Right ventricle myocardium inferior (tissue), 1 donor: ENCODE results near the gene COG2. TPM values are rescaled to one million over a fixed set of nuclear protein-coding genes. Genes with fewer than 3 reads are reported as not detected.
A peak's percentile ranks its signal among the peaks of the same experiment; 100 is the strongest.
"Not testable (repeated sequence)": the region's sequence is repeated elsewhere in the genome, so short reads cannot be mapped to it uniquely, and the experiment has no call there.

Experiments used
- ATAC-seq: fragments of 200-7000 bp; cut with Tn5 transposase; one replicate; pipeline ENCODE4 v1.9.1; 2020; ENCODE audit warnings: mild to moderate bottlenecking, moderate library complexity
- DNase-seq: peaks from one replicate; pipeline ENCODE4 v3.0.0; 2021; ENCODE audit errors: missing footprints
- intact Hi-C: fragments of 100-400 bp; cut with DNase I; formaldehyde crosslinking; loops from one replicate; pipeline ENCODE4 v1.11.0; 2022
- total RNA-seq: library from RNA; stranded (reverse); fragmentation: NEBNext Ultra II Directional; extraction: Animal tissue kit (Norgen Biotek cat#: 25700); gene quantifications from one replicate; pipeline ENCODE4 v1.2.1, GENCODE V29; 2021
- donor health status: DM: no; HTN: yes; CAD: no; lungs with severe emphysema.

The COG2 gene
- total RNA-seq, 1 donor from 2014 or later = 28.1 TPM

DNA sequence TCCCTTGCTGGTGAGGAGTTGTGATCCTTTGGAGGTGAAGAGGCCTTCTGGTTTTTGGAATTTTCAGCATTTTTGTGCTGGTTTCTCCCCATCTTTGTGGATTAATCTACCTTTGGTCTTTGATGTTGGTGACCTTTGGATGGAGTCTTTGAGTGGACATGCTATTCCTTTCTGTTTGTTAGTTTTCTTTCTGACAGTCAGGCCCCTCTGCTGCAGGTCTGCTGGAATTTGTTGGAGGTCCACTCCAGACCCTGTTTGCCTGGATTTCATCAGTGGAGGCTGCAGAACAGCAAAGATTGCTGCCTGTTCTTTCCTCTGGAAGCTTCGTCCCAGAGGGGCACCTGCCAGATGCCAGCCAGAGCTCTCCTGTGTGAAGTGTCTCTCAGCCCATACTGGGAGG lies 15.8 kb downstream of the COG2 start:
- DNase-seq, ATAC-seq, intact Hi-C loops: not testable (repeated sequence)

DNA sequence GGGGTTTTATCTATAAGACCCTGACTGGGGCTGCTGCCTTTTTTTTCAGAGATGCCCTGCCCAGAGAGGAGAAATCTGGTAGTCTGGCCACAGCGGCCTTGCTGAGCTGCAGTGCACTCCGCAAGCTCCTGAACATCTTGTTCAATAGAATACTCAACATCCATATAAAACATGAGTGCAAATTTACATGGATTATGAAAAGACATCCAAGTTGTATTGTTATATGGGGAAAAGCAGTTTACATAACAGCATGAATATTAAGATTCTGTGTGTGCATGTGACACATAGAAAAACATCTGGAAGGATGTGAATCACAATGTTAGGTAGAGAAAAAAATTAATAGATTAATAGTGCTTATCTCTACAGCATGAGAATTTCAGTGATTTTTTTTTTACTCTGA lies 16.4 kb downstream of the COG2 start:
- intact Hi-C loops = no loop called here
- ATAC-seq (no peak), DNase-seq (no peak)

DNA sequence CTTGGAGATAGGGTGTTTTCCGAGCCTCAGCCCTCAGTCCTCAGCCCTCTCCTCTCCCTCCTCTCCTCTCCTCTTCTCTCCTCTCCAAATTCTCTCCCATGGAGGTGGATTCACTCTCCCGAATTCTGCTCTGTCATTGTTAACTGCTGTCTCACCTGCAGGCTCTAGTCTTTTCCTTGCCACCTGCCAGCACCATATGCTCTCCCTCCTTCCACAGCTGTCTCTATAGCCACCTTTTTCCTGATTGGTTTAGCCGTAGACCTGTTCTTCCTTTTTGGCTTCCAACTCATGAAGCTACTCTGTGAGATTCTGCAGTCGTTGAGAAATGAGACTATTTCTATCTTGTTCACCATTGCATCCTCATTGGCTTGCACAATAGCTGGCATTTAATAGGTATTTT lies 19.7 kb downstream of the COG2 start:
- DNase-seq = no peak
- intact Hi-C loops = no loop called here
- ATAC-seq = no peak

DNA sequence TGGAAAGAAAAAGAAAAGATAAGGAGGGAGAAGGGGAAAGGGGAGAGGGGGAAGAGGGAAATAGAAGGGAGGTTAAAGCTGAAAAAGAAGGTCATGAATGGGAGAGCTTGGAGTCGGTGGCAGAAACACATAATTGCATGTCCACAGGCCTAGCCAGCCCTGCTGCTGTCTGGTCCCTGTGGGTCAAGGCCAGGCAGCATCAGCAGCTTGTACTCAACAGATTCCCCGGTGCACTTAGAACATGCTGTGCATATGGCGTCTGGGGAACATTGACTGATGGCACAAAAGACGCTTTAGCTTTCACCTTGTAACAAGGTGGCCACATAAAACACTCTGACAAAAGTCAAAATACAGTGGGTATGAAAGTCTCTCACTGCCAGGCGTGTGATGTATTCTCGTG lies 25.9 kb downstream of the COG2 start:
- intact Hi-C loops = no loop called here
- no peak for ATAC-seq
- DNase-seq = no peak

GRCh38 chr1:230669543-230669942 lies 27.3 kb downstream of the COG2 start:
- intact Hi-C loops = no loop called here
- ATAC-seq (no peak), DNase-seq (no peak)

DNA sequence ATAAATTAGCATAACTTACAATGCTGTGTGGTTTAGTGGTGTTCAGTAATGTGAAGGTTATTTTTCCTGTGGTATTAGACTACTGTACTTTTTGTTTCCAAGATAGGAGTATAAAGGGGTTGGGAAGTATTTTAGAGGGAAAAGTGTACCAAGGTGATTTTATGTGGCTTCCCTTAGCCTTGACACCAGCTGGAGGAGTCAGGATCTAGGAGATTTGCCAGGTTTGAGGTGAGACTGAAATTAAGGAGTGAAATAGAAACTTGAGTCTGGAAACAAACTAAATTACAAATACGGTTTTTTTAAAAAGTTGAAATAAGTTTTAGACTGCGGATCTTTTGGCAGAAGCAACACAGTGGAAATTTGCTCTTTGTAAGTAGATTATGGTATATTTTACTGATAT lies 32.3 kb downstream of the COG2 start:
- intact Hi-C loops = no loop called here
- ATAC-seq = no peak
- DNase-seq = no peak

DNA sequence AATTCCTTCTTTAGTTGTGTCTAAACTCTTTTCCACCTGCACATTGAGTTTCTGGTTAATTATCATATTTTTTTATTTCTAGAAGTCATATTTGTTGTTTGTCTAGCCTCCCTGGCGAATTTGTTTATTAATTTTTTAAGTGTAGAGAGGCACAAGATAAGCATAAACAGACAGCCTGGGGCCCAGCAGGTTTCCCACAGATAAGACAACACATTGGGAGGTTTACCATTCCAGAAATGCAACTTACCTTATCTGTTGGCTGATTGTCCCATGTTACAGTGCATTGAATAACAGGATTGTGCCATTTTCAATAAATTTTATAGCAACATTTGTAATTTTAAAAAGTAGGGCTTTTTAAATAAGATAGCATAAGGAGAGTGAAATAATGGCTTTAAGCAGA lies 34.9 kb downstream of the COG2 start:
- intact Hi-C loops = no loop called here
- ATAC-seq (no peak), DNase-seq (no peak)

- intact Hi-C loops = no loop called here
- no peak for DNase-seq
- no peak for ATAC-seq
Observed at GRCh38 chr1:230679192-230679591, 36.9 kb downstream of the COG2 start.

- ATAC-seq (no peak), DNase-seq (no peak)
- intact Hi-C loops = no loop called here
Observed at GRCh38 chr1:230679825-230680224, 37.5 kb downstream of the COG2 start.

GRCh38 chr1:230680300-230681025 lies 38.2 kb downstream of the COG2 start:
- ATAC-seq = no peak
- intact Hi-C loops = no loop called here
- DNase-seq = no peak

- no peak for DNase-seq
- intact Hi-C loops = no loop called here
- peak; percentile 67 for ATAC-seq
Observed at GRCh38 chr1:230681599-230681998, 39.3 kb downstream of the COG2 start.

GRCh38 chr1:230682274-230682673 lies 40.0 kb downstream of the COG2 start:
- DNase-seq = no peak
- intact Hi-C loops = loop anchor here (1.0 kb wide), 1 partner anchor 91 kb away; no protein-coding TSS in a partner anchor
- peak; percentile 77 for ATAC-seq

DNA sequence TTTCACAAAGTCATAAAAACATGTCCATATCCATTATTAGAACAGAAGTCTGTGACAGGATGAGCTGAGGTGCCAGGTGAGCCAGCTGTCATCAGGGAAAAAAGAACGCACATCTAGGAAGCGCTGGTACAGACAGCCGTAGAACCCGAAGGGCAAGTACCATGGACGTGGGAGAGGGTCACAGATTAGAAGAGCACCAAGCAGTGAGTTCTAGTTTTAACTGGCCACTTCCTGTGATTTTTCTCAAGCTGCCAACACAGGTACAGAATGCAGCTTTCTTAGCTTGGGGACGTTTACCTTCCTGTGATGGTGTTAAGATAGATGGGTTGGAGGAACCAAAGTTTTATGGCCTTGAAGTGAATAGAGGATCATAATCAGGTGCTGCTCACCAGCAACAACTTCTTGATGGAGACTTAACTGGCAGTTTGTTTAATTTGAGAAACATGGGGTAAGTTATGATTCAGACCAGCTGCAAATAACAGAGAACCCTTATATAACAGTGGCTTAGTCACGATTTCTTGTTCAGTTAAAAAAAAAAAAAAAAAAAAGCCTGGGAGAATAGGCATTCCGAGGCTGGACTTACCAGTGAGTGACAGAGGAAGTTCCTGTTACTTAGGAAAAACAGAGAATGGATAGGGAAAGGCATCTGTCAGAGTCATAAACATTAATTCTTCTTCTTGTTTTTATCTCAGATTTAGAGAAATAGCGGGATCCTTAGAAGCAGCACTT lies 40.8 kb downstream of the COG2 start:
- DNase-seq = no peak
- intact Hi-C loops = loop anchor here (1.0 kb wide), 1 partner anchor 90 kb away; no protein-coding TSS in a partner anchor
- no peak for ATAC-seq

GRCh38 chr1:230684146-230684545 lies 41.9 kb downstream of the COG2 start:
- no peak for ATAC-seq
- intact Hi-C loops = no loop called here

DNA sequence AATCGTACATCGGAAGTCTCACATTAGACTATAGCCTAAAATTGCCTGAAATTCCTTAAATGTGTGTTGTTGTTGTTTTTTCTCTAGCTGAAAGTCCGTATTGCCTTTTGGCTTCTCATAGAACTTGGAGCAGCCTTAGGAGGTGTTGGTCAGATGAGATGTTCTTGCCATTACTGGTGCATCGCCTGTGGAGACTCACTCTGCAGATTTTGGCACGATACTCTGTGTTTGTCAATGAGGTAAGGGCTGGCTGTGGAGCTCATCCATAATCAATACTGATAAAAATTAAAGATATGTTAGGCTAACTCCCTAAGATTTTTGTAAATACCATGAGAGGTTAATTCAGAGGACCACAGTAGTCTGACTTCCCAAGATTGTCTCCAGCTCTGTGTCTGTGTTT lies 42.7 kb downstream of the COG2 start:
- DNase-seq (no peak), ATAC-seq (no peak)
- intact Hi-C loops = no loop called here

More at GRCh38 chr1:230684146-230684545, 41.9 kb downstream of the COG2 start:
- no peak for DNase-seq

- DNase-seq (no peak), ATAC-seq (no peak)
- intact Hi-C loops = no loop called here
Observed at GRCh38 chr1:230686747-230687146, 44.5 kb downstream of the COG2 start.

DNA sequence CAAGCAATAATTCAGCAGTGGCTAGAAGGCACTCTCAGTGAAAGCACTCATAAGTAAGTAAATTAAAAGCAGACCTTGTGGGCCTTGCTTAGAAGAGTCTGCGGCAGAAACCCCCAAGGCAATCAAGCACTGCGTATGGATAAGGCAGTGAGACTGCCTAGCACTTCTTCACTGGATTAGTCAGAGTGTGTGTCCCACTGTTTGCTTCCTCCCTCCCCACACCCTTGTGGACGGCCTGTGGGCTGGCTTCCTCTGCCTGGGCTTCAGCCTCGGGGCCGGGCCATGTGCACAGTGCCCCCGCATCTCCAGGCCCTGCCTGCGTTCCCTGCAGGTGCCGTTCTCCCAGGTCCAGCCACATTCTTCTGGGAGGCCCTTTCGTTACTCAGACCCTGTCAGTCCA lies 47.8 kb downstream of the COG2 start:
- DNase-seq (no peak), ATAC-seq (no peak)
- intact Hi-C loops = no loop called here

DNA sequence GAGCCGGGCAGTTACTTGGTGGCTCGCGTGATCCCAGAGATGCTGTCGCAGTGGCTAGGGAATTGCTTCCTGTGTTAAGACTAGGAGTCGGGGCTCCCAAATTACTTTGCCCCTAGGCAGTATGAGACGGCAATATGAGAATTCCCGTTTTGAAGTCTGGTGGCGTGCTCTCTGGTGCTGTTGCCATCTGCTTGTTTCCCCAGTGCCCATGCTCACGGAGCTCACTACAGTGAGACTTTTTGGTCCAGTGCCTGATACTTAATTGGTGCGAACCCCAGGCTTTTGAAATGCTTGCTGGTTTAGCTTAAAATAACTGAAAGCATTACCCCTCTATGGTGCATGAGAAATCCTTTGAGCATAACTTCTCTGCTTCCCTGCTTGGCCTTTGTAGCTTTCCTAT lies 49.3 kb downstream of the COG2 start:
- intact Hi-C loops = no loop called here
- DNase-seq (no peak), ATAC-seq (no peak)

DNA sequence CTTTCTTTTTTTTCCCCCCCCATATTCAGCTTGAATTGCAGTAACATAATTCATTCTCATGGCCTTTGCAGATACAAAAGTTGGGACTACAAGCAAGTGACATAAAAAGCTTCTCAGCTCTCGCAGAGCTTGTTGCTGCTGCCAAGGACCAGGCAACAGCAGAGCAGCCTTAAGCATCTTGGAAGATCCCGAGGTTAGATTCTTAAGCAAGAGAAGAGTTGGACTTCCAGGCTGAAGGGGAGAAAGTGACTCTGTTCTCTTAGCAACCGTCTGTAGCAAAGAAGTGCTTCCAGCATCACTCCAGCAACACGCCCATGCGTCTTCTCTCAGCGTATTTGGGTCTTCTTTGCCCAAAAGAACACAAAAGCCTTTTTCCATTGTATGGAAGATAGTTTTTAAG lies 50.9 kb downstream of the COG2 start:
- no peak for ATAC-seq
- intact Hi-C loops = no loop called here
- DNase-seq = no peak

GRCh38 chr1:230693777-230694176 lies 51.5 kb downstream of the COG2 start:
- no peak for DNase-seq
- no peak for ATAC-seq
- intact Hi-C loops = no loop called here
